Prostate gland (tissue), 2 donors: ENCODE measurements around the gene POLD1. TPM values are rescaled to one million over a fixed set of nuclear protein-coding genes. Genes with fewer than 3 reads are reported as not detected.

ENCODE experiments used
- DNase-seq: peaks from one replicate; pipeline ENCODE4 v3.0.0-alpha.2; 2019; ENCODE audit warnings: low spot score
- H3K27ac ChIP-seq, 2 donors: fragments of 200-600 bp; sonication (generic); 2 replicates each; pipeline ENCODE4 v1.5.1; 2017 to 2019
- H3K27me3 ChIP-seq: fragments of 200-600 bp; sonication (generic); replicated peaks from 2 replicates; pipeline ENCODE4 v1.5.1; 2019; ENCODE audit not compliant: insufficient read depth
- H3K36me3 ChIP-seq, 2 donors: fragments of 200-600 bp; sonication (generic); 1 replicate in 1 of 2; 2 replicates in 1 of 2; pipeline versions ENCODE4 v1.5.1 to v1.8.1; 2017 to 2019
- H3K4me1 ChIP-seq: fragments of 200-600 bp; sonication (generic); replicated peaks from 2 replicates; pipeline ENCODE4 v1.5.1; 2019
- H3K4me3 ChIP-seq, 2 donors: fragments of 200-600 bp; sonication (generic); 2 replicates each; pipeline ENCODE4 v1.5.1; 2017 to 2019
- H3K9me3 ChIP-seq: fragments of 200-600 bp; sonication (generic); 2 replicates; pipeline ENCODE4 v1.5.1; 2017
- CTCF ChIP-seq, 4 experiments: fragments of 200-600 bp in 2 of 4; fragments of 450-650 bp in 2 of 4; sonication (generic) in 2 of 4; IDR thresholded peaks; 1 replicate in 3 of 4; 2 replicates in 1 of 4; pipeline ENCODE4 v1.5.1; 2016 to 2019; ENCODE audit warnings: antibody characterized with exemption in 4 of 4, mild to moderate bottlenecking in 2 of 4, moderate library complexity in 2 of 4
- POLR2A ChIP-seq: fragments of 450-650 bp; IDR thresholded peaks from one replicate; pipeline ENCODE4 v1.6.1; 2016; ENCODE audit warnings: antibody characterized with exemption, mild to moderate bottlenecking
- POLR2AphosphoS5 ChIP-seq: sonication (generic); formaldehyde crosslinking; IDR thresholded peaks from one replicate; pipeline ENCODE4 v1.6.1; 2017; ENCODE audit warnings: antibody characterized with exemption
- WGBS: methylation state at CpG from one replicate; pipeline ENCODE4 v1.1.5; 2018; 5-methylcytosine and 5-hydroxymethylcytosine counted together
- intact Hi-C: fragments of 100-400 bp; cut with DNase I; formaldehyde crosslinking; loops from one replicate; pipeline ENCODE4 v1.14.2; 2022
- total RNA-seq, 2 donors: library from RNA; depleted of rRNA; stranded (reverse); fragments of >200 nt; gene quantifications; one replicate each; pipeline ENCODE4 v1.1.0, GENCODE V29; 2016

The POLD1 gene
- total RNA-seq, 2 donors from 2014 or later = 15.6 to 35.7 TPM

GRCh38 chr19:50356691-50357177 is 27.4 kb upstream of the POLD1 start:
- WGBS = 48% methylated on average over 13 of the region's 13 CpGs

GRCh38 chr19:50357178-50358100 is 26.7 kb upstream of the POLD1 start:
- intact Hi-C loops = loop anchor here (2.0 kb wide), 1 partner anchor 425 kb away; no protein-coding TSS in a partner anchor
- no peaks in the 10 kb centered on the region for H3K4me1 ChIP-seq
- H3K27ac ChIP-seq = peak overlapping the region; percentile 71 to 79
- no peaks in the 10 kb centered on the region for H3K9me3 ChIP-seq
- H3K4me3 ChIP-seq = peak overlapping the region; percentile 29 to 35
- 25% methylated on average over 54 of the region's 54 CpGs for WGBS
- H3K36me3 ChIP-seq = no peaks in the 10 kb centered on the region
- DNase-seq = peak; percentile 62
- TF ChIP-seq POLR2AphosphoS5 = peak; percentile 37
- TF ChIP-seq CTCF (IDR thresholded peaks at IDR 0.05) = peak; percentile 75 to 92 (median 84)
- TF ChIP-seq POLR2A = no peak
- no peaks in the 10 kb centered on the region for H3K27me3 ChIP-seq

More at GRCh38 chr19:50356691-50357177, 27.4 kb upstream of the POLD1 start:
- intact Hi-C loops = loop anchor here (2.0 kb wide), 1 partner anchor 426 kb away; no protein-coding TSS in a partner anchor
- Histone ChIP-seq H3K9me3 (no peaks in the 10 kb centered on the region), H3K36me3 (no peaks in the 10 kb centered on the region), H3K4me1 (no peaks in the 10 kb centered on the region), H3K4me3 (peak overlapping the region in 1 of 2 donors; percentile 35), H3K27me3 (no peaks in the 10 kb centered on the region), H3K27ac (peak overlapping the region in 1 of 2 donors; percentile 79)
- TF ChIP-seq POLR2AphosphoS5 = no peak
- TF ChIP-seq POLR2A = no peak
- no peak for TF ChIP-seq CTCF (IDR thresholded peaks at IDR 0.05)
- DNase-seq = no peak

- Histone ChIP-seq H3K9me3 (no peaks in the 10 kb centered on the region), H3K27ac (peak overlapping the region; percentile 71 to 79), H3K4me3 (peak overlapping the region; percentile 35 to 38), H3K4me1 (no peaks in the 10 kb centered on the region), H3K36me3 (no peaks in the 10 kb centered on the region), H3K27me3 (no peaks in the 10 kb centered on the region)
- intact Hi-C loops = no loop called here
- TF ChIP-seq POLR2A (no peak), POLR2AphosphoS5 (peak; percentile 40), CTCF (IDR thresholded peaks at IDR 0.05) (no peak)
- WGBS = 48% methylated on average over 54 of the region's 54 CpGs
- DNase-seq = no peak
These were observed 25.4 kb upstream of the POLD1 start for GRCh38 chr19:50358483-50359327.

GRCh38 chr19:50359328-50359818 is 24.8 kb upstream of the POLD1 start:
- intact Hi-C loops = no loop called here
- Histone ChIP-seq H3K9me3 (no peaks in the 10 kb centered on the region), H3K27me3 (no peaks in the 10 kb centered on the region), H3K27ac (no peak overlapping the region), H3K36me3 (no peaks in the 10 kb centered on the region), H3K4me1 (no peaks in the 10 kb centered on the region), H3K4me3 (no peak overlapping the region)
- TF ChIP-seq POLR2AphosphoS5 (no peak), CTCF (IDR thresholded peaks at IDR 0.05) (no peak), POLR2A (no peak)
- no peak for DNase-seq
- 92% methylated on average over 11 of the region's 11 CpGs for WGBS
